ENCODE data around the gene TAF6. TPM values are rescaled to one million over a fixed set of nuclear protein-coding genes. Genes with fewer than 3 reads are reported as not detected.

TAF6 gene
- total and polyA plus RNA-seq, 9 of the 15 experiments (the other 6 are each of a cell fraction or from before 2014, with no cell fraction given) = 0.78 to 78.7 (median 21.3) TPM

DNA sequence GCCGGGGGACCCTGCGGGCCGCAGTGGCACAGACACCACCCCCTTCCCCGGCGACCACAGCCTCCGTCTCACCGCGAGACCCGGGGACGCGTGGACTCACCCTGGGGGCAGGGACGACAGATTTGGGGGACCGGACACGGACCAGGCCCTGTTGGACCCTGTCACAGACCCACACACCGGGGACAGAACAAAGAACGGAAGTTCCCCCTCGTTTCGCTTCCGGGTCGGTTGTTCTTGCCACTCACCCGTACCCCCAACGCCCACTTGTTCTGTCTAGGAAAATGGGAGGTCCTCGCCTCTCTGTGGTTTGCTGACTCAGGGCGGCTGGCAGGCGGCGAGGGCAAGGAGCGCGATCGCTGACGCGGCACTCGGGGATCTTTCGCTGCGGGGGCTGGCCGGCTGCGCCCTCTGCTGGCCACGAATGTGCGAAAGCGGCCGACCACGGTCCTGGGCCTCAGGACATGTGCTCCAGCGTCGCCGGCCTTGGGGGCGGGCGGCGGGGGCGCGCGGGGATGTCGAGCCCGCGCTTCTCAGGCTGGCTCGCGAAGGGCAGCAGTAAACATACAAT is 37.5 kb downstream of the TAF6 start, which contains the start of gene ZNF3 (continued):
- TF ChIP-seq YY1 (IDR thresholded peaks at IDR 0.05; ENCODE audit: borderline replicate concordance in 1 of 3, control insufficient read depth in 1 of 3, extremely low read depth in 1 of 3, insufficient read depth in 3 of 3, insufficient read length in 1 of 3, insufficient replicate concordance in 2 of 3, low read depth in 1 of 3, low read length in 2 of 3) (peak in 2 of 3 experiments; percentile 71 to 81), GATAD2B (IDR thresholded peaks at IDR 0.05; ENCODE audit: borderline replicate concordance) (peak; percentile 73), NRF1 (conservative IDR thresholded peaks at IDR 0.05 in 1 of 2, IDR thresholded peaks at IDR 0.05 in 1 of 2) (peak; percentile 34 to 54; a peak in 3 of 4 replicates), TAF7 (tag; IDR thresholded peaks at IDR 0.05) (peak; percentile 82), STAT5A (IDR thresholded peaks at IDR 0.05; ENCODE audit: borderline replicate concordance, low read length) (peak; percentile 65; the same call in 1 of the 2 replicates), TBL1XR1 (IDR thresholded peaks at IDR 0.05; ENCODE audit: low read length in 2 of 2) (peak in 1 of 2 experiments; percentile 85; a peak in 3 of 4 replicates), ZNF830 (CRISPR knock-in tag; IDR thresholded peaks at IDR 0.05) (peak; percentile 92; the same call in 1 of the 2 replicates), POLR2AphosphoS2 (IDR thresholded peaks at IDR 0.05; ENCODE audit: low read length) (peak; percentile 98), SRF (CRISPR knock-in tag; IDR thresholded peaks at IDR 0.05) (peak in 1 of 2 experiments; percentile 82; a peak in 2 of 4 replicates), TAF9B (IDR thresholded peaks at IDR 0.05; ENCODE audit: partially characterized antibody) (peak; percentile 57), SAFB (IDR thresholded peaks at IDR 0.05; ENCODE audit: borderline replicate concordance, low read depth, low read length) (peak; percentile 78; the same call in 1 of the 2 replicates), NCOA1 (IDR thresholded peaks at IDR 0.05; ENCODE audit: low read depth) (peak; percentile 85), HLTF (IDR thresholded peaks at IDR 0.05) (peak; percentile 65; the same call in 1 of the 2 replicates), RB1 (IDR thresholded peaks at IDR 0.05; ENCODE audit: low read depth) (peak; percentile 97), KLF16 (IDR thresholded peaks at IDR 0.05) (peak; percentile 51; the same call in 1 of the 2 replicates), PURB (CRISPR knock-in tag; IDR thresholded peaks at IDR 0.05; ENCODE audit: low read depth) (no peak), SMARCE1 (IDR thresholded peaks at IDR 0.05) (no peak)
- TF ChIP-seq, protein P1, sequence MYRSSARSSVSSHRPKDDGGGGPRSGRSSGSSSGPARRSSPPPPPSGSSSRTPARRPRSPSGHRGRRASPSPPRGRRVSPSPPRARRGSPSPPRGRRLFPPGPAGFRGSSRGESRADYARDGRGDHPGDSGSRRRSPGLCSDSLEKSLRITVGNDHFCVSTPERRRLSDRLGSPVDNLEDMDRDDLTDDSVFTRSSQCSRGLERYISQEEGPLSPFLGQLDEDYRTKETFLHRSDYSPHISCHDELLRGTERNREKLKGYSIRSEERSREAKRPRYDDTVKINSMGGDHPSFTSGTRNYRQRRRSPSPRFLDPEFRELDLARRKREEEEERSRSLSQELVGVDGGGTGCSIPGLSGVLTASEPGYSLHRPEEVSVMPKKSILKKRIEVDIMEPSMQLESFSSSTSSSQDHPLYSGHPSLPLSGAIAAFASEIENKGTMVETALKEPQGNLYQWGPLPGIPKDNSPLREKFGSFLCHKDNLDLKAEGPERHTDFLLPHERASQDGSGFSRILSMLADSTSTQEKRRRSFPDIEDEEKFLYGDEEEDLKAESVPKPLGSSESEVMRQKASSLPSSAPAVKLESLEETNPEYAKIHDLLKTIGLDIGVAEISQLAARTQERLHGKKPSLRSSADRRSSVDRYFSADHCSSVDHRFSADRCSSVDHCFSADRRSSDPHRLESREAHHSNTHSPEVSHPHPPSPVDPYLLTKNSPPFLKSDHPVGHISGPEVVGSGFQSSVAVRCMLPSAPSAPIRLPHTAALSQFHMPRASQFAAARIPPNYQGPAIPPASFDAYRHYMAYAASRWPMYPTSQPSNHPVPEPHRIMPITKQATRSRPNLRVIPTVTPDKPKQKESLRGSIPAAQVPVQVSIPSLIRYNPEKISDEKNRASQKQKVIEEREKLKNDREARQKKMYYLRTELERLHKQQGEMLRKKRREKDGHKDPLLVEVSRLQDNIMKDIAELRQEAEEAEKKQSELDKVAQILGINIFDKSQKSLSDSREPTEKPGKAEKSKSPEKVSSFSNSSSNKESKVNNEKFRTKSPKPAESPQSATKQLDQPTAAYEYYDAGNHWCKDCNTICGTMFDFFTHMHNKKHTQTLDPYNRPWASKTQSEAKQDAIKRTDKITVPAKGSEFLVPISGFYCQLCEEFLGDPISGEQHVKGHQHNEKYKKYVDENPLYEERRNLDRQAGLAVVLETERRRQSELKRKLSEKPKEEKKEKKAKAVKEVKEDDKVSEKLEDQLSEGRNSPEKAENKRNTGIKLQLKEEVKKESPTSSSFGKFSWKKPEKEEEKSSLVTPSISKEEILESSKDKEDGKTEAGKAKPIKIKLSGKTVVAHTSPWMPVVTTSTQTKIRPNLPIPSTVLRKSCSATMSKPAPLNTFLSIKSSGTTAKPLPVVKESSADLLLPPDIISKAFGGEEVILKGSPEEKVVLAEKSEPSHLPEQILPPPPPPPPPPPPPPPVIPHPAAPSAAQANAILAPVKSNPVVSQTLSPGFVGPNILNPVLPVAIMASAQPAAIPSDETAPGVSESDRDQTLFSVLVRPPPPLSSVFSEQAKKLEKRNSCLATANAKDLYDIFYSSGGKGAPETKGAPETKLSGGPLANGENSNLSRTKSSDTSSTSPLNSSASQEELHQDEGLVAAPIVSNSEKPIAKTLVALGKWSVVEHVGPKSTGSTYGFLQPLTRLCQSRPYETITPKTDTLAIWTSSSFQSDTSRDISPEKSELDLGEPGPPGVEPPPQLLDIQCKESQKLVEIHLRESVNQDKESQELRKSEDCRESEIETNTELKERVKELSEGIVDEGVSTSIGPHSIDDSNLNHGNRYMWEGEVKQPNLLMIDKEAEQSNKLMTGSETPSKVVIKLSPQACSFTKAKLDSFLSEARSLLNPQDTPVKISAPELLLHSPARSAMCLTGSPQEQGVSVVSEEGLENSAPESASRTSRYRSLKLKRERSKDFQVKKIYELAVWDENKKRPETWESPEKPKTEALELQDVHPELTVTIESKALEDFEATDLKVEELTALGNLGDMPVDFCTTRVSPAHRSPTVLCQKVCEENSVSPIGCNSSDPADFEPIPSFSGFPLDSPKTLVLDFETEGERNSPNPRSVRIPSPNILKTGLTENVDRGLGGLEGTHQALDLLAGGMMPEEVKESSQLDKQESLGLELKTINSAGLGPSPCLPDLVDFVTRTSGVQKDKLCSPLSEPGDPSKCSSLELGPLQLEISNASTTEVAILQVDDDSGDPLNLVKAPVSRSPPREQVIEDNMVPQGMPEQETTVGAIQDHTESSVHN (IDR thresholded peaks at IDR 0.05; ENCODE audit: borderline replicate concordance in 1 of 2, low read depth in 1 of 2) = peak in 1 of 2 experiments; percentile 66; a peak in 2 of 4 replicates
- TF ChIP-seq, protein P2, sequence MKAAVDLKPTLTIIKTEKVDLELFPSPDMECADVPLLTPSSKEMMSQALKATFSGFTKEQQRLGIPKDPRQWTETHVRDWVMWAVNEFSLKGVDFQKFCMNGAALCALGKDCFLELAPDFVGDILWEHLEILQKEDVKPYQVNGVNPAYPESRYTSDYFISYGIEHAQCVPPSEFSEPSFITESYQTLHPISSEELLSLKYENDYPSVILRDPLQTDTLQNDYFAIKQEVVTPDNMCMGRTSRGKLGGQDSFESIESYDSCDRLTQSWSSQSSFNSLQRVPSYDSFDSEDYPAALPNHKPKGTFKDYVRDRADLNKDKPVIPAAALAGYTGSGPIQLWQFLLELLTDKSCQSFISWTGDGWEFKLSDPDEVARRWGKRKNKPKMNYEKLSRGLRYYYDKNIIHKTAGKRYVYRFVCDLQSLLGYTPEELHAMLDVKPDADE (conservative IDR thresholded peaks at IDR 0.05; ENCODE audit: control insufficient read depth, low read depth, low read length) = peak; percentile 86; the same call in 1 of the 2 replicates

Data from K562 (cell line).